Colon (tissue), 2 donors: ENCODE results near the gene MRGPRX2.

ENCODE experiments used
- FAIRE-seq: peaks from 2 replicates; lab custom pipeline; 2012; peaks lifted over from hg19 to GRCh38; lab: Jason Lieb, UNC
- donor health status: control.
- donor health status: control.

The MRGPRX2 gene

GRCh38 chr11:19060629-19061028, at the start of gene MRGPRX2:
Gene MRGPRX2 (minus strand): TSS chr11:19060717. CDS start chr11:19056402, 4,315 bp downstream.
- no peak for FAIRE-seq

- FAIRE-seq: no peak
These were observed 49.8 kb upstream of the MRGPRX2 start for GRCh38 chr11:19110295-19110694.

GRCh38 chr11:19107125-19107524, 46.6 kb upstream of the MRGPRX2 start:
- no peak for FAIRE-seq

- FAIRE-seq: no peak
These were observed 44.5 kb upstream of the MRGPRX2 start for GRCh38 chr11:19105011-19105410.

- FAIRE-seq: no peak
These were observed 42.0 kb upstream of the MRGPRX2 start for GRCh38 chr11:19102521-19102900.

- no peak for FAIRE-seq
These were observed 41.4 kb upstream of the MRGPRX2 start for GRCh38 chr11:19101796-19102520.

GRCh38 chr11:19100885-19101284, 40.4 kb upstream of the MRGPRX2 start:
- FAIRE-seq: no peak

- FAIRE-seq: no peak
These were observed 38.6 kb upstream of the MRGPRX2 start for GRCh38 chr11:19099093-19099492.

GRCh38 chr11:19094859-19095258, 34.3 kb upstream of the MRGPRX2 start:
- no peak for FAIRE-seq

GRCh38 chr11:19093976-19094375, 33.5 kb upstream of the MRGPRX2 start:
- FAIRE-seq: no peak

- FAIRE-seq: no peak
These were observed 32.3 kb upstream of the MRGPRX2 start for GRCh38 chr11:19092850-19093249.

- FAIRE-seq: no peak
These were observed 31.8 kb upstream of the MRGPRX2 start for GRCh38 chr11:19092342-19092741.

GRCh38 chr11:19091366-19091765, 30.8 kb upstream of the MRGPRX2 start:
- FAIRE-seq: no peak

- no peak for FAIRE-seq
These were observed 28.9 kb upstream of the MRGPRX2 start for GRCh38 chr11:19089421-19089820.

GRCh38 chr11:19088791-19089190, 28.3 kb upstream of the MRGPRX2 start:
- no peak for FAIRE-seq

- no peak for FAIRE-seq
These were observed 27.1 kb upstream of the MRGPRX2 start for GRCh38 chr11:19087658-19088057.

- FAIRE-seq: no peak
These were observed 24.3 kb upstream of the MRGPRX2 start for GRCh38 chr11:19084661-19085315.

GRCh38 chr11:19083166-19083565, 22.6 kb upstream of the MRGPRX2 start:
- no peak for FAIRE-seq

GRCh38 chr11:19080579-19080993, 20.1 kb upstream of the MRGPRX2 start:
- no peak for FAIRE-seq

GRCh38 chr11:19079643-19080440, 19.3 kb upstream of the MRGPRX2 start:
- FAIRE-seq: no peak

- no peak for FAIRE-seq
These were observed 17.4 kb upstream of the MRGPRX2 start for GRCh38 chr11:19077965-19078364.

GRCh38 chr11:19076744-19077589, 16.4 kb upstream of the MRGPRX2 start:
- no peak for FAIRE-seq
